GM10248 (cell line): ENCODE measurements around the gene MYO9A.

Source experiments
- CTCF ChIA-PET: fragments of 300-600 bp; sonication (Branson Sonifier 250); formaldehyde crosslinking; extraction: SDS; loops from one replicate; lab custom pipeline; 2021; ENCODE audit warnings: antibody characterized with exemption; lab: Yijun Ruan, JAX
- POLR2A ChIA-PET: fragments of 350-650 bp; sonication (Branson Sonifier 250); formaldehyde crosslinking; extraction: SDS; loops from one replicate; lab custom pipeline; 2020; ENCODE audit warnings: antibody characterized with exemption; lab: Yijun Ruan, JAX
- DNase-seq: peaks from one replicate; pipeline ENCODE4 v3.0.0; 2012; ENCODE audit errors: extremely low spot score
- CTCF ChIP-seq: IDR thresholded peaks from 2 replicates; pipeline ENCODE4 v1.5.1; 2012; ENCODE audit warnings: mild to moderate bottlenecking, low read depth; ENCODE audit errors: extremely low read depth, missing control alignments, control extremely low read depth

The MYO9A gene

GRCh38 chr15:71892335-71892734 is 225.6 kb downstream of the MYO9A start:
- CTCF ChIA-PET, result interaction anchor here (0.9 to 3.4 kb wide), 5 partner anchors 8 to 263 kb away, joined by 3 to 13 read pairs (median 4); no protein-coding TSS in a partner anchor
- DNase-seq, result no peak
- TF ChIP-seq CTCF, result no peak
- POLR2A ChIA-PET, result no interaction called here

DNA sequence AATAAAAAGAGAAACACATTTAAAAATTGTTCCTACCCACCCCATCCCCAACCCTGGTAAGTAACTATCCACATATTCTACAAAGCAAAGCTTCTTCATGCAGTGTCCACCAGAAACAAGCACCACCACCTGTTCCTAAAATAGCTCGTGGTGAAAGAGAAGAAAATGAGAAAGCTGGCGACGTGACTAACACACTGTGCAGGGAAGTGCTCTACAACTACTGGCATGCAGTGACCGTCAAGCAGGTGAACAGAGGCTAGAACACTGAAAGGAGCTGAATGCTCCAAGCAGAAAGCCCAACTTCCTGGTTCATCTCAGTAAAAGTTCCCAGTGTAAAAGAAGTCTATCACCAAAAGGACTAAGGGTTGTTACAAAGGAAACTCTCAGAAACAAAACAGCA is 226.9 kb downstream of the MYO9A start:
- POLR2A ChIA-PET, result no interaction called here
- no peak for DNase-seq
- CTCF ChIA-PET, result interaction anchor here (1.3 to 2.0 kb wide), 3 partner anchors 9 to 265 kb away, joined by 3 to 10 read pairs (median 5); no protein-coding TSS in a partner anchor
- no peak for TF ChIP-seq CTCF

- no peak for DNase-seq
- ChIA-PET CTCF (interaction anchor here (2.0 kb wide), 1 partner anchor 10 kb away, joined by 5 read pairs; no protein-coding TSS in a partner anchor), POLR2A (no interaction called here)
- TF ChIP-seq CTCF, result no peak
Observed at GRCh38 chr15:71889947-71890346, 228.0 kb downstream of the MYO9A start.

GRCh38 chr15:71889385-71889784 is 228.6 kb downstream of the MYO9A start:
- ChIA-PET POLR2A (no interaction called here), CTCF (interaction anchor here (2.0 kb wide), 1 partner anchor 9 kb away, joined by 5 read pairs; no protein-coding TSS in a partner anchor)
- no peak for TF ChIP-seq CTCF
- no peak for DNase-seq

DNA sequence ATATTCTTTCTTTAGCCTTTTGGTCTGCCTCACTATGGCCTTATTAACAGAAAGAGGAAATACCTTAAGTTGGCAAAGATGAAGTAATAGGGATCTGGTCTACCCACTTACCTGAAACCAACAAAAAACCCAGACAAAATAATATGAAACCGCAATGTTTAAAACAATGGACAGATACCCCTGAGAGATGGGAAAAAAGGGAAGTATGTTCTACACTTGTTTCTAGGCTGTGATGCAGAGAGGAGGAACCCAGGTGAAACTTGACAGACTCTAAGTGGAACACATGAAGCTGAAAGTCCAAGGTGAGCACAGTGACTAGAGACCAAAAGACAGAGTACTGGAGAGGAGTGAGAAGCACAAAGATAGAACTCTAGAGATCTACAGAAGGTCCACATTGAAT is 229.2 kb downstream of the MYO9A start:
- no peak for TF ChIP-seq CTCF
- DNase-seq, result no peak
- CTCF ChIA-PET, result no interaction called here
- POLR2A ChIA-PET, result no interaction called here

GRCh38 chr15:71885390-71885789 is 232.6 kb downstream of the MYO9A start:
- DNase-seq, result no peak
- ChIA-PET CTCF (interaction anchor here (0.9 to 1.3 kb wide), 2 partner anchors 7 to 9 kb away, joined by 3 read pairs; no protein-coding TSS in a partner anchor), POLR2A (no interaction called here)
- no peak for TF ChIP-seq CTCF

GRCh38 chr15:71883447-71883846 is 234.5 kb downstream of the MYO9A start:
- no peak for DNase-seq
- no peak for TF ChIP-seq CTCF
- CTCF ChIA-PET, result interaction anchor here (0.8 to 2.4 kb wide), 4 partner anchors 9 to 272 kb away, joined by 3 to 8 read pairs (median 4); no protein-coding TSS in a partner anchor
- POLR2A ChIA-PET, result no interaction called here
